ENCODE results near the gene TPM2.

Gene TPM2

GRCh38 chr9:35683323-35683722 lies 6.4 kb downstream of the TPM2 start:
- Mint-ChIP-seq H3K27ac (no peak overlapping the region), H3K27me3 (ENCODE audit: low read depth) (peaks cover 3% of the 10 kb centered on the region), H3K4me1 (ENCODE audit: low read depth) (peaks cover 2% of the 10 kb centered on the region), H3K9me3 (no peaks in the 10 kb centered on the region), H3K4me3 (no peak overlapping the region), H3K36me3 (ENCODE audit: low read depth) (no peaks in the 10 kb centered on the region)
- no peak for DNase-seq (ENCODE audit: low spot score)

- H3K9me3 Mint-ChIP-seq = no peaks in the 10 kb centered on the region
- H3K4me1 Mint-ChIP-seq (ENCODE audit: low read depth) = no peaks in the 10 kb centered on the region
- DNase-seq (ENCODE audit: low spot score) = no peak
- no peak overlapping the region for H3K27ac Mint-ChIP-seq
- peaks cover 3% of the 10 kb centered on the region for H3K27me3 Mint-ChIP-seq (ENCODE audit: low read depth)
- H3K4me3 Mint-ChIP-seq = no peak overlapping the region
- no peaks in the 10 kb centered on the region for H3K36me3 Mint-ChIP-seq (ENCODE audit: low read depth)
Measured at GRCh38 chr9:35682520-35683315, 7.0 kb downstream of the TPM2 start.

DNA sequence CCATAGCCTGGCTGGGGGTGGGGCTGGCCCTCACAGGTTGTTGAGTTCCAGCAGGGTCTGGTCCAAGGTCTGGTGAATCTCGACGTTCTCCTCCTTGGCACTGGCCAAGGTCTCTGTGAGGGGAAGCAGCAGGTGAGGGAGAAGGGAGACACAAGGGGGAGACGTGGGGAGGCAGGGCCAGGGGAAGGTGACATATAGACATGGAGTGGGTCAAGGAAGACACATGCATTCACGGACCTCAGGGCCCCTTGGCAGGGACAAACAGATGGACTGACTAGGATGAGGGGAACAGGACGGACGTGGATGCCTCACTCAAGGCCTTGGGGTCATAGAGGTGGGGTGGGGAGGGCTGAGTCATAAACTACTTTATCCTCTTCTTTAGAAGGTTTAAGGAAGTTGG lies 7.7 kb downstream of the TPM2 start:
- H3K4me1 Mint-ChIP-seq (ENCODE audit: low read depth) = no peaks in the 10 kb centered on the region
- H3K27ac Mint-ChIP-seq = peak overlapping the region; percentile 33
- no peak for DNase-seq (ENCODE audit: low spot score)
- H3K4me3 Mint-ChIP-seq = no peak overlapping the region
- no peaks in the 10 kb centered on the region for H3K36me3 Mint-ChIP-seq (ENCODE audit: low read depth)
- no peaks in the 10 kb centered on the region for H3K9me3 Mint-ChIP-seq
- H3K27me3 Mint-ChIP-seq (ENCODE audit: low read depth) = peaks cover 5% of the 10 kb centered on the region

DNA sequence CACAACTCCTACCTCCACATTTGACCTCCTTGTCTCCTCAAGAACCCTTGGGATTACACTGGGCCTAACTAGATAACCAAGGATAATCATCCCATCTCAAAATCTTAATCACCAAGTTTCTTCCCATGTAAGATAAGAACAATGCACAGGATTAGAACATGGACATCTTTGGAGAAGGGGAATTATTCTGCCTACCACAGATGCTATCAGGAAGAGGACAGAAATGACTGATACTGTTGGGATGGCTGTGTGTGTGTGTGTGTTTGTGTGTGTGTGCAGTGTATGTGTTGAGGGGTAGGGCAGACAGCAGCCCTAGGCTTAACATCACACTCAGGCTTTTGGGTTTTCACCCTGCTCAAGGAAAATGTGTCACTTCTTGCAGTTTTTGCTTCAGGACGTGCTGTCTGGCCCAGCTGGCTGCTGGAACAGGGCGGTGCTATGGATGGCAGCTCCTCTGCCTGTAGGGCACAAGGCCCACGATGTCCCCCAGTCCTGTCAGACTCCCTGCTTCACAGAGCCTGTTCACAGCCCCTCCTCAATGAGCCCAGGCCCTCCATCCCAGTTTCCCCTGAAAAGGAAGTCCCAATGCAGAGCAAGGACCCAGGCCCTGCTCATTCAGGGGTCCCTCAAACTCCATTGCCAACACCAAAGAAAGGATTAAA lies 8.3 kb downstream of the TPM2 start:
- DNase-seq (ENCODE audit: low spot score) = no peak
- Mint-ChIP-seq H3K27ac (no peak overlapping the region), H3K4me1 (ENCODE audit: low read depth) (peaks cover under 1% of the 10 kb centered on the region), H3K36me3 (ENCODE audit: low read depth) (no peaks in the 10 kb centered on the region), H3K4me3 (no peak overlapping the region), H3K9me3 (no peaks in the 10 kb centered on the region), H3K27me3 (ENCODE audit: low read depth) (peaks cover 7% of the 10 kb centered on the region)

DNA sequence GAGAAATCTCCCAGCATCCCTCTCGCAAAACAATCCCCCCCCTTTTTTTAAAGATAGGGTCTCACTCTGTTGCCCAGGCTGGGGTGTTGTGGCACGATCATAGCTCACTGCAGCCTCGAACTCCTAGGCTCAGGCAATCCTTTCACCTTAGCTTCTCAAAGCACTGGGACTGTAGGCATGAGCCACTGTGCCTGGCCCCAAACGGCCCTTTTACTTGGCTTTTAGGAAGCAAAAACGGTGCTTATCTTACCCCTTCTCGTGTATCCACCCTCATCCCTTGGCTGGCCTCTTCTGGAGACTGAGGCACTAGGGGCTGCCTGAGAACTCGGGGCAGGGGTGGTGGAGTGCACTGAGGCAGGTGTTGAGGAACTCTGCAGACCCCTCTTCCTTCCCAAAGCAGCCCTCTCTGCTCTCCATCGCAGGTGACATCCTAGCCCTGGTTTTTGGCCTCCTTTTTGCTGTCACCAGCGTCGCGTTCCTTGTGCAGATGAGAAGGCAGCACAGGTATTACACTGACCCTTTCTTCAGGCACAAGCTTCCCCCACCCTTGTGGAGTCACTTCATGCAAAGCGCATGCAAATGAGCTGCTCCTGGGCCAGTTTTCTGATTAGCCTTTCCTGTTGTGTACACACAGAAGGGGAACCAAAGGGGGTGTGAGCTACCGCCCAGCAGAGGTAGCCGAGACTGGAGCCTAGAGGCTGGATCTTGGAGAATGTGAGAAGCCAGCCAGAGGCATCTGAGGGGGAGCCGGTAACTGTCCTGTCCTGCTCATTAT lies 9.2 kb downstream of the TPM2 start:
- Mint-ChIP-seq H3K4me1 (ENCODE audit: low read depth) (peaks cover 3% of the 10 kb centered on the region), H3K36me3 (ENCODE audit: low read depth) (no peaks in the 10 kb centered on the region), H3K27ac (no peak overlapping the region), H3K9me3 (no peaks in the 10 kb centered on the region), H3K27me3 (ENCODE audit: low read depth) (peaks cover 12% of the 10 kb centered on the region), H3K4me3 (no peak overlapping the region)
- no peak for DNase-seq (ENCODE audit: low spot score)

DNA sequence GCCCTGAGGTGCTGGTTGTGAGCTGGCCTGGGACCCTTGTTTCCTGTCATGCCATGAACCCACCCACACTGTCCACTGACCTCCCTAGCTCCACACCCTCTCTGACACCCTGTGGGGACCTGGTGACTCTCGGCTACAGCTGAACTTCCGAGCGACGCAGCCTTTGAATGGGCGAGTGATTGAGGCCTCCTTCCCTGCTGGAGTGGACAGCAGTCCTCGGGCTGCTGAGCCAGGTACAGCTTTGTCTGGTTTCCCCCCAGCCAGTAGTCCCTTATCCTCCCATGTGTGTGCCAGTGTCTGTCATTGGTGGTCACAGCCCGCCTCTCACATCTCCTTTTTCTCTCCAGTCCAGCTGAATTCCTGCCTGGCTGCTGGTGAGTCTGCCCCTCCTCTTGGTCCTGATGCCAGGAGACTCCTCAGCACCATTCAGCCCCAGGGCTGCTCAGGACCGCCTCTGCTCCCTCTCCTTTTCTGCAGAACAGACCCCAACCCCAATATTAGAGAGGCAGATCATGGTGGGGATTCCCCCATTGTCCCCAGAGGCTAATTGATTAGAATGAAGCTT lies 9.9 kb downstream of the TPM2 start:
- Mint-ChIP-seq H3K27ac (no peak overlapping the region), H3K27me3 (ENCODE audit: low read depth) (peaks cover 15% of the 10 kb centered on the region), H3K4me1 (ENCODE audit: low read depth) (peaks cover 3% of the 10 kb centered on the region), H3K36me3 (ENCODE audit: low read depth) (no peaks in the 10 kb centered on the region), H3K9me3 (no peaks in the 10 kb centered on the region), H3K4me3 (no peak overlapping the region)
- DNase-seq (ENCODE audit: low spot score) = no peak

DNA sequence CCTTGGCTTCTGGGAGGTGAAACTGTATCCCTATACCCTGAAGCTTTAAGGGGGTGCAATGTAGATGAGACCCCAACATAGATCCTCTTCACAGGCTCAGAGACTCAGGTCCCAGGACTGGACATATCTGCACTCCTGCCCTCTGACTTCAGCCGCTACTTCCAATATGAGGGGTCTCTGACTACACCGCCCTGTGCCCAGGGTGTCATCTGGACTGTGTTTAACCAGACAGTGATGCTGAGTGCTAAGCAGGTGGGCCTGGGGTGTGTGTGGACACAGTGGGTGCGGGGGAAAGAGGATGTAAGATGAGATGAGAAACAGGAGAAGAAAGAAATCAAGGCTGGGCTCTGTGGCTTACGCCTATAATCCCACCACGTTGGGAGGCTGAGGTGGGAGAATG lies 10.6 kb downstream of the TPM2 start:
- DNase-seq (ENCODE audit: low spot score) = no peak
- no peak overlapping the region for H3K27ac Mint-ChIP-seq
- H3K4me3 Mint-ChIP-seq = no peak overlapping the region
- peaks cover 23% of the 10 kb centered on the region for H3K27me3 Mint-ChIP-seq (ENCODE audit: low read depth)
- H3K9me3 Mint-ChIP-seq = no peaks in the 10 kb centered on the region
- H3K4me1 Mint-ChIP-seq (ENCODE audit: low read depth) = peaks cover 3% of the 10 kb centered on the region
- no peaks in the 10 kb centered on the region for H3K36me3 Mint-ChIP-seq (ENCODE audit: low read depth)

- H3K36me3 Mint-ChIP-seq (ENCODE audit: low read depth) = no peaks in the 10 kb centered on the region
- H3K4me3 Mint-ChIP-seq = peak overlapping the region; percentile 57
- peaks cover 3% of the 10 kb centered on the region for H3K4me1 Mint-ChIP-seq (ENCODE audit: low read depth)
- peaks cover 32% of the 10 kb centered on the region for H3K27me3 Mint-ChIP-seq (ENCODE audit: low read depth)
- no peak for DNase-seq (ENCODE audit: low spot score)
- no peaks in the 10 kb centered on the region for H3K9me3 Mint-ChIP-seq
- no peak overlapping the region for H3K27ac Mint-ChIP-seq
Measured at GRCh38 chr9:35675732-35676392, 13.9 kb downstream of the TPM2 start.

- H3K9me3 Mint-ChIP-seq = no peaks in the 10 kb centered on the region
- H3K27me3 Mint-ChIP-seq (ENCODE audit: low read depth) = peaks cover 32% of the 10 kb centered on the region
- H3K27ac Mint-ChIP-seq = no peak overlapping the region
- no peaks in the 10 kb centered on the region for H3K36me3 Mint-ChIP-seq (ENCODE audit: low read depth)
- H3K4me3 Mint-ChIP-seq = peak overlapping the region; percentile 45
- H3K4me1 Mint-ChIP-seq (ENCODE audit: low read depth) = peaks cover 3% of the 10 kb centered on the region
- no peak for DNase-seq (ENCODE audit: low spot score)
Measured at GRCh38 chr9:35675204-35675603, 14.5 kb downstream of the TPM2 start.

DNA sequence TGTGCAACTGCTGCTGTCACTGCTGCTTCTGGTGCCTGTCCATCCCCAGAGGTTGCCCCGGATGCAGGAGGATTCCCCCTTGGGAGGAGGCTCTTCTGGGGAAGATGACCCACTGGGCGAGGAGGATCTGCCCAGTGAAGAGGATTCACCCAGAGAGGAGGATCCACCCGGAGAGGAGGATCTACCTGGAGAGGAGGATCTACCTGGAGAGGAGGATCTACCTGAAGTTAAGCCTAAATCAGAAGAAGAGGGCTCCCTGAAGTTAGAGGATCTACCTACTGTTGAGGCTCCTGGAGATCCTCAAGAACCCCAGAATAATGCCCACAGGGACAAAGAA lies 15.7 kb downstream of the TPM2 start:
- H3K4me1 Mint-ChIP-seq (ENCODE audit: low read depth) = peaks cover 3% of the 10 kb centered on the region
- H3K36me3 Mint-ChIP-seq (ENCODE audit: low read depth) = no peaks in the 10 kb centered on the region
- no peaks in the 10 kb centered on the region for H3K9me3 Mint-ChIP-seq
- DNase-seq (ENCODE audit: low spot score) = no peak
- H3K27ac Mint-ChIP-seq = no peak overlapping the region
- H3K4me3 Mint-ChIP-seq = no peak overlapping the region
- H3K27me3 Mint-ChIP-seq (ENCODE audit: low read depth) = peaks cover 32% of the 10 kb centered on the region

DNA sequence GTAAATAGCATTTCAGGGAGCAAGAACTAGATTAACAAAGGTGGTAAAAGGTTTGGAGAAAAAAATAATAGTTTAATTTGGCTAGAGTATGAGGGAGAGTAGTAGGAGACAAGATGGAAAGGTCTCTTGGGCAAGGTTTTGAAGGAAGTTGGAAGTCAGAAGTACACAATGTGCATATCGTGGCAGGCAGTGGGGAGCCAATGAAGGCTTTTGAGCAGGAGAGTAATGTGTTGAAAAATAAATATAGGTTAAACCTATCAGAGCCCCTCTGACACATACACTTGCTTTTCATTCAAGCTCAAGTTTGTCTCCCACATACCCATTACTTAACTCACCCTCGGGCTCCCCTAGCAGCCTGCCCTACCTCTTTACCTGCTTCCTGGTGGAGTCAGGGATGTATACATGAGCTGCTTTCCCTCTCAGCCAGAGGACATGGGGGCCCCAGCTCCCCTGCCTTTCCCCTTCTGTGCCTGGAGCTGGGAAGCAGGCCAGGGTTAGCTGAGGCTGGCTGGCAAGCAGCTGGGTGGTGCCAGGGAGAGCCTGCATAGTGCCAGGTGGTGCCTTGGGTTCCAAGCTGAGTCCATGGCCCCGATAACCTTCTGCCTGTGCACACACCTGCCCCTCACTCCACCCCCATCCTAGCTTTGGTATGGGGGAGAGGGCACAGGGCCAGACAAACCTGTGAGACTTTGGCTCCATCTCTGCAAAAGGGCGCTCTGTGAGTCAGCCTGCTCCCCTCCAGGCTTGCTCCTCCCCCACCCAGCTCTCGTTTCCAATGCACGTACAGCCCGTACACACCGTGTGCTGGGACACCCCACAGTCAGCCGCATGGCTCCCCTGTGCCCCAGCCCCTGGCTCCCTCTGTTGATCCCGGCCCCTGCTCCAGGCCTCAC lies 16.3 kb downstream of the TPM2 start, which contains the start of gene CA9:
Gene CA9 (plus strand): TSS at position 797 of the 893 bp plus-strand sequence. CDS start 32 bp downstream, at position 829.
- no peak within 1 kb of the TSS for H3K27ac Mint-ChIP-seq
- DNase-seq (ENCODE audit: low spot score) = no peak

DNA sequence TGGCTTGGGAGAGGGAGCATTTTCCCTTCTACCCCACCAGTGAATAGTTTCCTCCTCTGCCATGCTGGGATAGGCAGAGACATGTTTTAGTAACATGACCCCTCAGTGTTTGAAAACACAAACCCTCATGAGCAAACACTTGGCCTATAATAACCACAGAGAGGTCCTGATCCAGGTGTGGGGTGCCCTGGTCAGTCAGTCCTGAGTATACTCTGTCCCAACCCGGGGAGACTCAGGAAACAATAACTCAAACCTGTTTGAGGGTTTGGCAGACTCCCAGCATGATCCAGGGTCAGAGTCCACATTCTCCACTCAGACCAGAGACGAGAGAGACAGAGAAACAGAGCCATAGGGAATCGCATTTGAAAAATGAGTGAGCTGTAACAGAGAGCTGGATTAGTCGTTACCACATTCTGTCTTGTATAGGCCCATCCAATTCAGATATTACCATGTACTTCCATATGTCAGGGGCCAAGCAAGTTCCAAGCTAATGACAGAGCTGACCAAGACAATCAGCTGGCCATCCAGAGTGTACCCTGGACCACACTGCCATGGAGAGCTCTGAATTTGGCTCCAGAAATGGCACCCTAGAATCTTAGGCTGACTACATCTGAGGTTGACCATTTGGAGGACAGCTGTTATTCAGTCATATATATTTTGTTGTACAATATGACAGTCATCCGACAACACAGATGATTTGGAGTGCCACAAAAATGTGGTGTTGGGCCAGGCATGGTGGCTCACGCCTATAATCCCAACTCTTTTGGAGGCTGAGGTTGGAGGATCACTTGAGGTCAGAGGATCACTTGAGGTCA lies 20.2 kb downstream of the TPM2 start:
- no peaks in the 10 kb centered on the region for H3K36me3 Mint-ChIP-seq (ENCODE audit: low read depth)
- peaks cover 9% of the 10 kb centered on the region for H3K4me1 Mint-ChIP-seq (ENCODE audit: low read depth)
- DNase-seq (ENCODE audit: low spot score) = no peak
- no peak overlapping the region for H3K27ac Mint-ChIP-seq
- H3K9me3 Mint-ChIP-seq = no peaks in the 10 kb centered on the region
- H3K27me3 Mint-ChIP-seq (ENCODE audit: low read depth) = peaks cover 14% of the 10 kb centered on the region
- H3K4me3 Mint-ChIP-seq = no peak overlapping the region

More for the DNA sequence above, 16.3 kb downstream of the TPM2 start, which contains the start of gene CA9:
- peaks cover 3% of the 10 kb centered on the region for H3K4me1 Mint-ChIP-seq (ENCODE audit: low read depth)
- H3K36me3 Mint-ChIP-seq (ENCODE audit: low read depth) = no peaks in the 10 kb centered on the region
- peaks cover 30% of the 10 kb centered on the region for H3K27me3 Mint-ChIP-seq (ENCODE audit: low read depth)
- H3K9me3 Mint-ChIP-seq = no peaks in the 10 kb centered on the region
- H3K4me3 Mint-ChIP-seq = no peak within 1 kb of the TSS

Measured in T-helper 2 cell treated with Interferon-gamma antibody and Interleukin-4, amounts not matched to agents 5 μg/mL and 100 μg/mL, for 36 hours (primary cell).